Measurements from ENCODE around the gene SASS6.

Gene SASS6

GRCh38 chr1:100109554-100110066 is 23.1 kb downstream of the SASS6 start:
- no peak for DNase-seq (ENCODE audit: low read depth)

DNA sequence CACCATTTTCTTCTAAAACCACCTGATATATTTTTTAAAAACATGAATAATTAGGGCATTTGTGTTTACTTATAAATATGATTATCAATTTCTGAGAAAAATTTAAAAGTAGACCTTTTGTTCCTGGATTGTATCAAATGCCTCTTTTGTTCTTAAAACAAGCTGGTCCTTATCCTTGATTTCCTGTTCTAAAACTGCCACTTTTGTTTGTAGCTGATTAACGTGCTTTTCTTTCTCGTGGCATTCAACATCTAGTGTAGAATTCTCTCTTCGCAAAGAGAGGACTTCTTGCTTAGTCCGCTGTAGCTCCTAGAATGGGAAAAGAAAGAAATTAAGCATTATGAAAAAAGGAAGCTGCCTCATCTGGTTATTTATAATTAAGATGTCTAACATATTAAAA is 25.0 kb downstream of the SASS6 start:
- no peak for DNase-seq (ENCODE audit: low read depth)

GRCh38 chr1:100101564-100101963 is 31.2 kb downstream of the SASS6 start:
- no peak for DNase-seq (ENCODE audit: low read depth)

- DNase-seq (ENCODE audit: low read depth), result no peak
Measured at GRCh38 chr1:100100202-100100601, 32.5 kb downstream of the SASS6 start.

- no peak for DNase-seq (ENCODE audit: low read depth)
Measured at GRCh38 chr1:100090471-100090870, 42.3 kb downstream of the SASS6 start.

- no peak for DNase-seq (ENCODE audit: low read depth)
Measured at GRCh38 chr1:100089082-100089481, 43.6 kb downstream of the SASS6 start.

DNA sequence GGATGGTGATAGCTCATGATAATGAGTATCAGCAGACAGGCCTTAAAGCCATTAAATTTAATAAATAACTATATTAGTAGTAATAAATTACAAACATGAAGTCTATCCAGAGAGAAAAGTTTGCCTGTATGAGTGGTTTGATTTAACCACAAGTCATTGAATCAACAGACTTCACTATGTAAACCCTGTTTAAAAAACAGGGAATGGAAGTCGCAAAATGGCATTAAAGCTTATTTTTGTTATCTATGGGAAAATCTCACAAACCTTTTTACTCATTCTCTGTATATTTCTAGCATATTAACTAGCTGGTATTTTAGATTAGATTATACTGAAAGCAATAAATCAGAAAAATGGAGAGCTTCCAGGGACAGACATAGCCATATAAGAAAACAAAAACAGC is 45.3 kb downstream of the SASS6 start:
- no peak for DNase-seq (ENCODE audit: low read depth)

DNA sequence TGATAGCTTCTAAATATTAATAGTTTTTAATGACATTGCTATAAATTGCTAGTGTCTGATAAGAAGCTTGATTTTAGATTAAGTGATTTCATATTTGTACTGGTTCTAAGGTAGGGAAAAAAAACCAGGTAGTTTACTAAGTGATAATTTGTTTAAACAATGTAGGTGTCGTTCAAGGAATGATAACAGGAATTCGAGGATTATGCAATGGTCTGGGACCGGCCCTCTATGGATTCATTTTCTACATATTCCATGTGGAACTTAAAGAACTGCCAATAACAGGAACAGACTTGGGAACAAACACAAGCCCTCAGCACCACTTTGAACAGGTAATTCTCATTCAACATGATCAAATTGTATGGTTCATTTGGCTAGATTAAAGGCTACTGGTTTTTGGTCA is 52.4 kb downstream of the SASS6 start:
- DNase-seq (ENCODE audit: low read depth), result no peak

GRCh38 chr1:100077531-100077930 is 55.2 kb downstream of the SASS6 start:
- no peak for DNase-seq (ENCODE audit: low read depth)

- no peak for DNase-seq (ENCODE audit: low read depth)
Measured at GRCh38 chr1:100076744-100077143, 56.0 kb downstream of the SASS6 start.

DNA sequence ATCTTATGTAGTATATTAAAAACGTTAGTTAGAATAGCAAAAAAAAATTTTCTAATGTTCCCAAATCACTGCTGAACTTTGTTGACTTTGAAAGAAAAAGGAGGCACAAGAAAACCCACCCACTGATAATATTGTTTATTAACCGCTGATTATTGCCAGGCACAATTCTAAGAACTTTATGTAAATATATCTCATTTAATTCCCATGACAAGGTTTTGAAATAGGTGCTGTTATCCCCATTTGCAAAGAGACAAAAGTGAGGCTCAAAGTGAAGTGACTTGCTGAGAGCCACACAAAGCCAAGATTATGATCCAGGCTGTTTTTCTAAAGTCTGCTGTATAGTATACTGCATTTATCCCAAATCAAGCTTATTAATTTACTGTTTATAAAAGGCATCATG is 56.4 kb downstream of the SASS6 start:
- DNase-seq (ENCODE audit: low read depth), result no peak

GRCh38 chr1:100075773-100076172 is 57.0 kb downstream of the SASS6 start:
- DNase-seq (ENCODE audit: low read depth), result no peak

GRCh38 chr1:100074604-100075395 is 57.9 kb downstream of the SASS6 start:
- no peak for DNase-seq (ENCODE audit: low read depth)

GRCh38 chr1:100073531-100073930 is 59.2 kb downstream of the SASS6 start:
- no peak for DNase-seq (ENCODE audit: low read depth)

DNA sequence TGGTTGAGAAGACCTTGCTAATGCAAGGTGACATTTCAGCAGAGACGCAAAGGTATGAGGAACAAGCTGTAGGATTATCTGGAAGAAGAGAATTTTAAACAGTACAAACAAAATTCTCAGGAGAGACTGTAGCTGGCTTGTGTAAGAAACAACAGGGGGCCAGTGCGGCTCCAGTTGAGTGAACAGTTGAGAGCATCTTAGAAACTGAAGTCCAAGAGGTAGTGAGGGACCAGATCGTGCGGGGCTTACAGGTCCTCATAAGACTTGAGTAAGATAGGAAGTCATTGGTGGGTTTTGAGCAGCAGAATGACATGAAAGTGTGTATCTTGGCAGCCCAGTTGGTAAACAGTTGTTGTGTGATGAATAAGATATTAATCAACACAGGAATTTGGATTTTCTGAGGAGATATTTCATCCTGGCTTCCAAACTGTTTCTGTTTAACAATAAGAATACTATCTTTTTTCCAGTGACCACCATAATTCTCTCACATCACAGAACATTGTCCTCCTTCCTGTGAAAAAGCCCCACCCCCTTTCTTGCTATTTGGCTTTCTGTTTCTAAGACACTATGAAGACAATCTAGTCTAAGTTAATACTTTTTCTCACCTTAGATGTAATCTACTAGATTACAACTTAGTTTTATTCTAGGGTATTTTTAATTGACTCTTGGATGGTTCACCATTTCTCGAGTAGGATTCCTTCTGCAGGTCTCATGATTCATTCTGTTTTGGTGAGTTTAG is 62.4 kb downstream of the SASS6 start:
- no peak for DNase-seq (ENCODE audit: low read depth)

- DNase-seq (ENCODE audit: low read depth), result no peak
Measured at GRCh38 chr1:100065969-100066227, 66.8 kb downstream of the SASS6 start.

DNA sequence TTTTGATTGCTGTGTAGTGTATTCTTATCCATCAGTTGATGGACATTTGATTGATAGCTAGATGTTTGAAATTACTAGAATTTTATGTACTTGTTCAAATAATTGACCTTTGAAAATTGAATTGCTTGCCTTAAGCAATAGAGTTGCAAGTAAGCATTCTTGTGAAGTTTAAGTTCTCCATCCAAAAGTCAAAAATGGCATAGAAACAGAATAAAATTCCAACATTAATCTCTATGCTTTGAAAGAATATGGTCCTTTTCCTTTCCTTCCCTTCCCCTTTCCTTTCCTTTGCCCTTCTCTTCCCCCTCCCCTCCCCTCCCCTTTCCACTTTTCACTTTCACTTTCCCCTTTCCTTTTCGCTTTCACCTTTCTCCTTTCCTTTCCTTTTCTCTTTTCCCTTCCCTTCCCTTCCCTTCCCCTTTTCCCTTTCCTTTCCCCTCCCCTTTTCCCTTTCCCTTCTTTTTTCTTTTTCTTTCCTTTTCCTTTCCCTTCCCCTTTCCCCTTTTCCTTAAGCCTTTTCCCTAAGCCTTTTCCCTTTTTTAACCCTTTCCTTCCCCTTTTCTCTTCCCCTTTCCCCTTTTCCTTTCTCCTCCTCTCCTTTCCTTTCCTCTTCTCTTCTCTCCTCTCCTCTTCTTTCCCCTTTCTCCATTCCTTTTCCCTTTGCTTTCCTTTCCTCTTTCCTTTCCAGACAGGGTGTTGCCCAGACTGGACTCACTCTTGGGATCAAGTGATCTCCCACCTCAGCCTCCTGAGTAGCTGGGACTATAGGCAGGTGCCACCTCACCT is 67.4 kb downstream of the SASS6 start:
- DNase-seq (ENCODE audit: low read depth), result no peak

- no peak for DNase-seq (ENCODE audit: low read depth)
Measured at GRCh38 chr1:100061681-100062080, 71.0 kb downstream of the SASS6 start.

DNA sequence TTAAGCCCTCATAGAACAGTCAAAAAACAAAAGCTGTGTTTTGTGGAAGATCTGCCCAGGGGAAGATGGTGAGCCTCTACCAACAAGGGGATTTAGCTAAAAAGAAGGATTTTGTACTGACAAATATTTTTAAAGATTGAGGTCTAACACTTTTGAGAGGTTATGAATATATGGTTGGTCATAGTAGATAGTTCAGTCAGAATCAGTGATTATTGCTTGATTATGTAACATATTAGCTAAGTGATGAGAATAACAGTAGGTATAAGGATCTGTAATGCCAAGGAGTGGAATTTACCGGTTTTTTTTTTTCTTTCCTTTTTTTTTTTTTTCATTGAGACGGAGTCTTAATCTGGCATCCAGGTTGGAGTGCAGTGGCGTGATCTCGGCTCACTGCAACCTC is 79.0 kb downstream of the SASS6 start:
- no peak for DNase-seq (ENCODE audit: low read depth)

GRCh38 chr1:100053119-100053518 is 79.6 kb downstream of the SASS6 start:
- no peak for DNase-seq (ENCODE audit: low read depth)

DNA sequence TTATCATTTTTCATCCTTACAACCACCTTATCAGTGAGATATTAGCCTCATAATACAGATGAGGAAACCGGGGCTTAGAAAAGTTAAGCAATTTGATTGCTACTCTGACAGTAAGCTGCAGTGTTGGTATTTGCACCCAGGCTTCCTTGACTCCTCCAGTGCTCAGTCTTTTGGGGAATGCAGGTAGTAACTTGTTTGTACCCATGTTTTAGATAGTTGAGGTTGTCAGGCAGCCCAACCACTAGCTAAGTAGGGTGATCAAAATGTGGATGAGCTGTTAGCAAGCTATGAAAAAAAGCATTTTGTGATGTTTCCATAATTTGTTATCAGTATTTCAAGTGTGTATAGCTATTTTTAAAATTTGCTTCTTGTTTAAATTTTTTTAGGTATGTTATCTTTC is 80.8 kb downstream of the SASS6 start:
- no peak for DNase-seq (ENCODE audit: low read depth)

GRCh38 chr1:100051401-100051800 is 81.3 kb downstream of the SASS6 start:
- DNase-seq (ENCODE audit: low read depth), result no peak

GRCh38 chr1:100050139-100050538 is 82.6 kb downstream of the SASS6 start:
- DNase-seq (ENCODE audit: low read depth), result no peak

Measured in stimulated activated CD8-positive, alpha-beta memory T cell treated with anti-CD3 and anti-CD28 coated beads, Interleukin-4, amount 100 ng/mL, for 24 hours (primary cell).